IPS-11a (cell line): ENCODE data around the gene AMY1B.
"Not testable (repeated sequence)": the region's sequence is repeated elsewhere in the genome, so short reads cannot be mapped to it uniquely, and the experiment has no call there.

Experiments used
- H3K4me3 ChIP-seq: one replicate; pipeline ENCODE4 v1.5.1; 2013; ENCODE audit warnings: low read depth, low read length, control low read depth

Gene AMY1B

GRCh38 chr1:103696110-103696509 lies at the start of gene AMY1B:
Gene AMY1B, minus strand, starts transcription at chr1:103696210. Its CDS starts 571 bp downstream, at chr1:103695639.
- not testable (repeated sequence) for H3K4me3 ChIP-seq

GRCh38 chr1:103745040-103745439 lies 49.0 kb upstream of the AMY1B start:
- not testable (repeated sequence) for H3K4me3 ChIP-seq

GRCh38 chr1:103744449-103744848 lies 48.4 kb upstream of the AMY1B start:
- not testable (repeated sequence) for H3K4me3 ChIP-seq

- not testable (repeated sequence) for H3K4me3 ChIP-seq
Measured at GRCh38 chr1:103738031-103738430, 42.0 kb upstream of the AMY1B start.

GRCh38 chr1:103735334-103735733 lies 39.3 kb upstream of the AMY1B start:
- not testable (repeated sequence) for H3K4me3 ChIP-seq

GRCh38 chr1:103721473-103721872 lies 25.5 kb upstream of the AMY1B start:
- H3K4me3 ChIP-seq: not testable (repeated sequence)

- H3K4me3 ChIP-seq: not testable (repeated sequence)
Measured at GRCh38 chr1:103717404-103717803, 21.4 kb upstream of the AMY1B start.

- H3K4me3 ChIP-seq: not testable (repeated sequence)
Measured at GRCh38 chr1:103710381-103710780, 14.4 kb upstream of the AMY1B start.

GRCh38 chr1:103707670-103708069 lies 11.7 kb upstream of the AMY1B start:
- H3K4me3 ChIP-seq: not testable (repeated sequence)

GRCh38 chr1:103701256-103701655 lies 5.2 kb upstream of the AMY1B start:
- not testable (repeated sequence) for H3K4me3 ChIP-seq

GRCh38 chr1:103700669-103701068 lies 4.7 kb upstream of the AMY1B start:
- H3K4me3 ChIP-seq: not testable (repeated sequence)

- not testable (repeated sequence) for H3K4me3 ChIP-seq
Measured at GRCh38 chr1:103697430-103697829, 1.4 kb upstream of the AMY1B start.

GRCh38 chr1:103676335-103676734 lies 19.7 kb downstream of the AMY1B start:
- H3K4me3 ChIP-seq: not testable (repeated sequence)

- H3K4me3 ChIP-seq: not testable (repeated sequence)
Measured at GRCh38 chr1:103655460-103655859, 40.5 kb downstream of the AMY1B start, which contains the start of gene AMY1A. Gene AMY1A, plus strand, starts transcription at chr1:103655760. Its CDS starts 571 bp downstream, at chr1:103656331.

- H3K4me3 ChIP-seq: not testable (repeated sequence)
Measured at GRCh38 chr1:103654133-103654532, 41.9 kb downstream of the AMY1B start.

GRCh38 chr1:103650889-103651288 lies 45.1 kb downstream of the AMY1B start:
- H3K4me3 ChIP-seq: not testable (repeated sequence)

GRCh38 chr1:103650305-103650704 lies 45.7 kb downstream of the AMY1B start:
- H3K4me3 ChIP-seq: not testable (repeated sequence)

- not testable (repeated sequence) for H3K4me3 ChIP-seq
Measured at GRCh38 chr1:103643908-103644307, 52.1 kb downstream of the AMY1B start.

- H3K4me3 ChIP-seq: not testable (repeated sequence)
Measured at GRCh38 chr1:103641194-103641593, 54.8 kb downstream of the AMY1B start.
